GM12864 (cell line): Measurements from ENCODE around the gene STAT5B.
"Not testable (repeated sequence)": the region's sequence is repeated elsewhere in the genome, so short reads cannot be mapped to it uniquely, and the experiment has no call there.

ENCODE experiments used
- DNase-seq: peaks from one replicate; pipeline ENCODE4 v3.0.0-alpha.2; 2011; ENCODE audit warnings: low read depth
- H3K4me3 ChIP-seq: 2 replicates; pipeline ENCODE4 v1.5.1; 2011; ENCODE audit warnings: mild to moderate bottlenecking, low read depth, low read length, control low read depth
- CTCF ChIP-seq: IDR thresholded peaks from 2 replicates; pipeline ENCODE4 v1.5.1; 2011; ENCODE audit warnings: low read depth, mild to moderate bottlenecking, moderate library complexity, low read length, control low read depth, inconsistent platforms; ENCODE audit errors: missing control alignments

STAT5B gene

GRCh38 chr17:42190491-42191274, 85.5 kb downstream of the STAT5B start:
- no peak for TF ChIP-seq CTCF
- H3K4me3 ChIP-seq, result no peak overlapping the region

GRCh38 chr17:42189651-42189965, 86.6 kb downstream of the STAT5B start:
- no peak overlapping the region for H3K4me3 ChIP-seq
- no peak for DNase-seq
- TF ChIP-seq CTCF, result no peak

More at GRCh38 chr17:42190491-42191274, 85.5 kb downstream of the STAT5B start:
- DNase-seq, result no peak

DNA sequence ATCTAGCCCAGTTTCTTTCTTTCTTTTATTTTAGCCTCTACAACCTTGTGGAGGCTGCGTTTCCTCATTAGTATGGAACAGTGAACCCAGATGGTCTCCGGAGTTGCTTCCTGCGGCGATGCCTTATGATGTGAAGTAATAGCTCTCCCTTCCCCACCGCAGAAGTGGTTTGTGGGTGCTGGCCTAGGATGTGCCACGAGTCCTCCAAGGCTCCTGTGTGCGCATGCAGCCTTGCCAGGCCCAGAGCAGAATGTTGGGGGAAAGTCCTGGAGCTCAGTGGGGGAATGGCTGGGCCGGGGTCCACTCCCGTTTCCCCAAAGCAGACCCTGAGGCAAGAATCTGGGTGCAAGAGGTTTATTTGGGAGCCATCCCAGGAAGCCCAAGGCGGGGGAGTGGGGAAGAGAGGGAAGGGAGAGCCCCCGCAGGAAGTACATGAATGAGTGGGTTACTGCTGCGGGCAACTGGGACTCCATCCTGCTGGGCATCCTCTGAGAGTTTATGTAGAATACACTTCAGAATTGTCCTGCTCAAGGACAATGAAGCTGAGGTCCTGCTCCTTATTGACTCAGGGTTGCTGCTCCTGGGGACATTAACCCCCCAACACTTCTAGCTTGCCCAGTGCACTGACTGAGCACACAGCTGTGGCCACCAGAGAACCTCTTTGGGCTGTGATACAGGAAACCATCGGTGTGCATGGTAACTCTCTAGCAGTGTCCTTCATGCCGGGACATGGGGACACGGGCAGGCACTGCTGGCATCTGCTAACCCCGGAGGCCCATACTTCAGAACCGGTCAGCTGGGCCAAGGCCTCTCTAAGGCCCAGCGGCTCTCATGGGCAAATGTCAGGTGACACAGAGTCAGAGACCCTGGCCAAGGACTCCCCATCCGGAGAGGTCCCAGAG, 87.2 kb downstream of the STAT5B start:
- DNase-seq, result no peak
- no peak overlapping the region for H3K4me3 ChIP-seq
- TF ChIP-seq CTCF, result no peak

GRCh38 chr17:42187833-42188232, 88.4 kb downstream of the STAT5B start:
- no peak overlapping the region for H3K4me3 ChIP-seq
- TF ChIP-seq CTCF, result no peak
- no peak for DNase-seq

GRCh38 chr17:42186191-42186590, 90.0 kb downstream of the STAT5B start:
- DNase-seq, H3K4me3 ChIP-seq: not testable (repeated sequence)

GRCh38 chr17:42185621-42185930, 90.6 kb downstream of the STAT5B start:
- TF ChIP-seq CTCF, result no peak
- DNase-seq, result no peak
- H3K4me3 ChIP-seq, result no peak overlapping the region

DNA sequence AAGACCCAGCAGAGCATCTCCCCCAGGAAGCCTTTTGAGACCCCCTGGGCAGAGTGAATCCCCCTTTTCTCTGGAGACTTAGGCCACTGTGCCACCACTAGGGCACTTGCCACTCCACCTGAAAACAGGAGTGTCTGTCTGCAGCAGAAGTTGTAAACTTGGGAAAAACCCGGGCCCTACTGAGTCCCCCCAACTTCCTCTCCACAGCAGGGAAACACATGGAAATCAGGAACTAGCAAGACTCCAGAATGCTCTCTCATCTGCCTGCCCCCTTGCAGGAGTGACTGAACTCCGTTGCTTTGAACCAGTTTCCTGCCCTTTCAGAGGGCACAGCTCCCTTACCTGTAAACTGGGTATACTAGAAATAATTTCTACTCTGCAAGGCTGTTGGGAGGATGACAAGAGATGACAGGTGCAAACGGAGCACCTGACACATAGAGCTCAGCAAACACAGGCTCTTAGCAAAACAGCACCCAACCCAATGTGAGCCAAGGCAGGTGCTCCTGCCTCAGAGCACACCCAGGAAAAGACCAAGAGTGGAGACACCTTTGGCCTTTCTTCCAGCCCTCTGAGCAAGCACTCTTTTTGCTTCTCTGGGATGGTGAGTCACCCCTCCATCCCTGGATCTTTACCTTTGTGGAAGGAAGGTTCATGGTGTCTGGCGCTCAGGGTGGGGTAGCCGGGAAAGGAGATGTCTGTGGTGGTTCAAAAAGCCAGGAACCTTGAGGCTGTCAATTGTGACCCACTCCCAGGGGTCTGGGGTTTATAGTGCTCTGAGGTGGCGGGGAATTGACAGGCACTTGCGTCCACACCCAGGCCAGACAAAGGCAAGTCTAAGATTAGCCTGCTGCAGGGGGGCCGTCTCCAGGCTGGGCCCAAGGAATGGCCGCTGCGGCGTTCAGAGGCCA, 91.2 kb downstream of the STAT5B start, which contains the start of gene HCRT:
Gene HCRT, minus strand, starts transcription at position 740 of the 908 bp plus-strand sequence. Its CDS starts 87 bp downstream, at position 653.
- TF ChIP-seq CTCF, result no peak
- peak within 1 kb of the TSS; percentile 17; the same call in 1 of the 2 replicates for H3K4me3 ChIP-seq
- DNase-seq, result no peak
